AG08396 (cell line): Measurements from ENCODE around the gene ASMTL.
A peak's percentile ranks its signal among the peaks of the same experiment; 100 is the strongest.
"Not testable (repeated sequence)": the region's sequence is repeated elsewhere in the genome, so short reads cannot be mapped to it uniquely, and the experiment has no call there.

Experiments used
- DNase-seq: peaks from one replicate; pipeline ENCODE4 v3.0.0; 2012; ENCODE audit warnings: low spot score, mixed read lengths

Gene ASMTL

DNA sequence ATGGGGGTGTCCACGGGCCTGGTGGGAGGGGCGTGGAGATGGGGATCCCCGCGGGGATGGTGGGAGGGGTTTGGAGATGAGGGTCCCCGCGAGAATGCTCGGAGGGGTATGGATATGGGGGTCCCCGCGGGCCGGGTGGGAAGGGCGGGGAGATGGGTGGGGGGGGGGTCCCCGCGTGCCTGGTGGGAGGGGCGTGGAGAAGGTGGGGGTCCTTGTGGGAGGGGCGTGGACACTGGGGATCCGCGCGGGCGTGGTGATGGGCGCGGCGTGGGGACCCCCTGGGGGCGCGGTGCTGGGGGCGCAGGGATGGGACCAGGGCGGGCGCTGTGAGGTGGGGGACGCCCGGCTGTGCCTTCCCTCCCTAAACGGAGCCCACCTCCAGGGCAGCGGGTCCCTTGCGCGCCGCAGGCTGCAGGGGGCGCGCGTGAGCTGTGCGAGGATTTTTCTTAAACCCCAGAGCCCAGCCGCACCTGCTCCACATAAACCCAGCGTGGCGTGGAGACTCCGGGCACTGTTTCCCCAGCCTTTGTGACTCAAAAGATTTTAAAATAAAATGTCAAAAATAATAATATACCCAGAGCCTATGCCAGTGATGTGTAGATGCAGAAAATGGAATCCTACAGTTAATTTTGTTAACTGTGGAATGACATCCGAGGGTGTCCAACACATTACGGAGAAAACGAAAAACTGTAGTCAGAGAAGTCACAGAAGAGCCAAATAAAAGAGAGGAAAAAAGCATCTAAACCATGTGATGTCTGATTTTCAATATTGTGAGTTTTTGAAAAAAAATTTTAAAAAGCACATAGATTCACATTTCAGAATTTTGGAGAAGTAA, 1.5 kb upstream of the ASMTL start:
- peak; percentile 87 for DNase-seq

DNA sequence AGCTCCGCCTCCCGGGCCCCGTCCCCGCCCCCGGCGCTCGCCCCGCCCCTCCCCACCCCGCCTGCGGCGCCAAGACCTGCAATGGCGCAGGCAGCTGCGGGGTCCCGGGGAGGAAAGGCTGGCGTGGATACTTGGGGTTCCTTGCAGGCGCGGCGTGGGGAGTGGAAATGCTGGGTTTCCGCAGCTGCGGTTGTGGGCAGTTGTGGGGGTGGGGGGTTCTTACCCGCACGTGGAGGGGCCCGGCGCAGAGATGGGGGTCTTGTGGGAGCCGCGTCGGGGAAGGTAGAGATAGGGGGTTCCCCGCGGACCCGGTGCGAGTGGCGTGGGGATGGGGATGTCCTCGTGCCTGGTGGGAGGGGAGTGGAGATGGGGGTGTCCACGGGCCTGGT, 680 bp upstream of the ASMTL start:
- peak; percentile 65 for DNase-seq

DNA sequence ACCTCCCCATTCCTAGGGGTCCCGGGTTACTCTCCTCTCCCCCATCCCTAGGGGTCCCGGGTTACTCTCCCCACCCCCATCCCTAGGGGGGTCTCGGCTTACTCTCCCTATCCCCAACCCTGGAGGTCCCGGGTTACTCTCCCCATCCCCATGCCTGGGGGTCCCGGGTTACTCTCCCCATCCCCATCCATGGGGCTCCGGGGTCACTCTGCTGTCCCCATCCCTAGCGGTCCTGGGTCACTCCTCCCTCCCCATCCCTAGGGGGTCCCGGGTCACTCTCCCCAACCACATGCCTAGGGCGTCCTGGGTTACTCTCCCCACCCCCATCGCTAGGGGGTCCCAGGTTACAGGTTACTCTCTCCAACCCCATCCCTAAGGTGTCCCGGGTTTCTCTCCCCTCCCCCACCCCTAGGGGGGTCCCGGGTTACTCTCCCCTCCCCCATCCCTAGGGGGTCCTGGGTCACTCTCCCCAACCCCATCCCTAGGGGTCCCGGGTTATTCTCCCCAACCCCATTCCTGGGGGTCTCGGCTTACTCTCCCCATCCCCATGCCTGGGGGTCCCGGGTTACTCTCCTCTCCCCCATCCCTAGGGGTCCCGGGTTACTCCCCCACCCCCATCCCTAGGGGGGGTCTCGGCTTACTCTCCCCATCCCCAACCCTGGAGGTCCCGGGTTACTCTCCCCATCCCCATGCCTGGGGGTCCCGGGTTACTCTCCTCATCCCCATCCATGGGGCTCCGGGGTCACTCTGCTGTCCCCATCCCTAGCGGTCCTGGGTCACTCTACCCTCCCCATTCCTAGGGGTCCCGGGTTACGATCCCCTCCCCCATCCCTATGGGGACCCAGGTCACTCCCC, 821 bp downstream of the ASMTL start:
- DNase-seq: no peak

DNA sequence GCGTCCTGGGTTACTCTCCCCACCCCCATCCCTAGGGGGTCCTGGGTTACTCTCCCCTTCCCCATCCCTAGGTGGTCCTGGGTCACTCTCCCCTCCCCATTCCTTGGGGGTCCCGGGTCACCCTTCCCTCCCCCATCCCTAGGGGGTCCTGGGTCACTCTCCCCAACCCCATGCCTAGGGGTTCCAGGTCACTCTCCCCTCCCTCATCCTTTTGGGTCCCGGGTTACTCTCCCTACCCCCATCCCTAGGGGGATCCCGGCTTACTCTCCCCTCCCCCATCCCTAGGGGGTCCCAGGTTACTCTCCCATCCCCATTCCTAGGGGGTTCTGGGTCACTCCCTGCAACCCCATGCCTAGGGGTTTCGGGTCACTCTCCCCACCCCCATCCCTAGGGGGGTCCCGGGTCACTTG, 1.5 kb downstream of the ASMTL start:
- no peak for DNase-seq

DNA sequence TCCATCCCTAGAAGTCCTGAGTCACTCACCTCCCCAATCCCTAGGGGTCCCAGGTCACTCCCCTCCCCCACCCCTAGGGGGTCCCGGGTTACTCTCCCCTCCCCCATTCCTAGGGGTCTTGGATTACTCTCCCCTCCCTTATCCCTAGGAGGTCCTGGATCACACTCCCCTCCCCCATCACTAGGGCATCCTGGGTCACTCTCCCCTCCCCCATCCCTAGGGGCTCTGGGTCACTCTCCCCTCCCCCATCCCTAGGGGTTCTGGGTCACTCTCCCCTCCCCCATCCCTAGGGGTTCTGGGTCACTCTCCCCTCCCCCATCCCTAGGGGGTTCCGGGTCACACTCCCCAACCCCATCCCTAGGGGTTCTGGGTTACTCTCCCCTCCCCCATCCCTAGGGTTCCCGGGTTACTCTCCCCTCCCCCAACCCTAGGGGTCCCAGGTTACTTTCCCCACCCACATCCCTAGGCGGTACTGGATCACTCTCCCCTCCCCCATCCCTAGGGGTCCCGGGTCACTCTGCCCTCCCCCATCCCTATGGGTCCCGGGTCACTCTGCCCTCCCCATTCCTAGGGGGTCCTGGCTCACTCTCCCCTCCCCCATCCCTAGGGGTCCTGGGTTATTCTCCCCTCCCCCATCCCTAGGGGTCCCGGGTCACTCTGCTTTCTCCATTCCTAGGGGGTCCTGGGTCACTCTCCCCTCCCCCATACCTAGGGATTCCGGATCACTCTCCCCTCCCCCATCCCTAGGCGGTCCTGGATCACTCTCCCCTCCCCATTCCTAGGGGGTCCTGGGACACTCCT, 2.1 kb downstream of the ASMTL start:
- no peak for DNase-seq

DNA sequence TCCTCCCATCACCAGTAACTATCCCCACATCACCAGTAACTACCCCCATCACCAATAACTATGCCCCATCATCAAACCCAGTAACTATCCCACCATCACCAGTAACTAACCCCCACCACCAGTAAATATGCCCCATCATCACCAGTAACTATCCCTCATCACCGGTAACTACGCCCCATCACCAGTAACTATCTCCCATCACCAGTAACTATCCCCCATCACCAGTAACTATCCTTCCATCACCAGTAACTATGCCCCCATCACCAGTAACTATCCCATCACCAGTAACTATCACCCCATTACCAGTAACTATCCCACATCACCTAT, 2.9 kb downstream of the ASMTL start:
- DNase-seq: no peak

DNA sequence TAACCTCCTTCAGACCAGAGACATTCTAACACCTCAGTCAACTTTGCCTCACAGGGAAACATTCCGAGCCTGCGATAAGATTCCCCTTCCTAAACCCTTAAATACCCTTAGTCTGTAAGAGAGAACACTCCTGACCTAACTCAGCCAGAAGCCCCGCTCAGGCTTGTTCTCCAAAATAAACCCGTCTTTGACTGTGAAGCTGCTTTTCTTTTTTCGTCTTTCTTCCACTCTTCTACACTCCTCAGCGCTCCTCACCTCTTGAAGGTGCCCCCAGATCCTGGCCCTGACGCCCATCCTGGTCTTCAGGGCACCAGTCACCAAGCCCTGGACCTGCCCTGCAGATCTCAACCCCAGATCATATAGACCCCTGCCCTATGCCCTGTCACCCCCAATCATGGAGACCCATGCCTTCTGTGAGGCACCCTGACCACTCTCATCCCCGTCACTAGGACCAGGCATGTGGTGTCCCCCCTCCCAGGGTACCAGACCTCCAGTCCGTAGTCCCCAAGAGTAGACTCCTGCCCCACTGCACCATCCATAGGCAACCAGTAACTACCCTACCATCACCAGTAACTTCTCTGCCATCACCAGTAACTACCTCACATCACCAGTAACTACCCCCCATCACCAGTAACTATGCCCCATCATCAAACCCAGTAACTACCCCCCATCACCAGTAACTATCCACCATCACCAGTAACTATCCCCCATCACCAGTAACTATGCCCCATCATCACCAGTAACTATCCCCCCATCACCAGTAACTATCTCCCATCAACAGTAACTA, 3.5 kb downstream of the ASMTL start:
- DNase-seq: no peak

DNA sequence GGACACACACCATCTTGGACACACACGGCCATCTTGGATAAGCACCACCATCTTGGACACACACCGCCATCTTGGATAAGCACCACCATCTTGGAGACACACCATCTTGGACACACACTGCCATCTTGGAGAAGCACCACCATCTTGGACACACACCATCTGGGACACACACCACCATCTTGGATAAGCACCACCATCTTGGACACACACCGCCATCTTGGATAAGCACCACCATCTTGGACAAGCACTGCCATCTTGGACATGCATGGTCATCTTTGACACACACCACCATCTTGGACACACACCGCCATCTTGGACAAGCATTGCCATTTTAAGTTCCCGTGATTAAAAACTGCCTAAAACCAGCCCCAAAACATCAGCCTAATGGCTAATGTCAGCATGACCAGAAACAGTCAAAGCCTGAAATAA, 4.1 kb downstream of the ASMTL start:
- DNase-seq: not testable (repeated sequence)

DNA sequence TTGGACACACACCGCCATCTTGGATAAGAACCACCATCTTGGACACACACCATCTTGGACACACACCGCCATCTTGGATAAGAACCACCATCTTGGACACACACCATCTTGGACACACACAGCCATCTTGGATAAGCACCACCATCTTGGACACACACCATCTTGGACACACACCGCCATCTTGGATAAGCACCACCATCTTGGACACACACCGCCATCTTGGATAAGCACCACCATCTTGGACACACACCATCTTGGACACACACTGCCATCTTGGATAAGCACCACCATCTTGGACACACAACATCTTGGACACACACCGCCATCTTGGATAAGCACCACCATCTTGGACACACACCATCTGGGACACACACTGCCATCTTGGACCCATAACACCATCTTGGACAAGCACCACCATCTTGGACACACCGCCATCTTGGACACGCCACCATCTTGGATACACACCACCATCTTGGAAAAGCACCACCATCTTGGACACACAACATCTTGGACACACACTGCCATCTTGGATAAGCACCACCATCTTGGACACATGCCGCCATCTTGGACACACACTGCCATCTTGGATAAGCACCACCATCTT, 4.6 kb downstream of the ASMTL start:
- DNase-seq: not testable (repeated sequence)

DNA sequence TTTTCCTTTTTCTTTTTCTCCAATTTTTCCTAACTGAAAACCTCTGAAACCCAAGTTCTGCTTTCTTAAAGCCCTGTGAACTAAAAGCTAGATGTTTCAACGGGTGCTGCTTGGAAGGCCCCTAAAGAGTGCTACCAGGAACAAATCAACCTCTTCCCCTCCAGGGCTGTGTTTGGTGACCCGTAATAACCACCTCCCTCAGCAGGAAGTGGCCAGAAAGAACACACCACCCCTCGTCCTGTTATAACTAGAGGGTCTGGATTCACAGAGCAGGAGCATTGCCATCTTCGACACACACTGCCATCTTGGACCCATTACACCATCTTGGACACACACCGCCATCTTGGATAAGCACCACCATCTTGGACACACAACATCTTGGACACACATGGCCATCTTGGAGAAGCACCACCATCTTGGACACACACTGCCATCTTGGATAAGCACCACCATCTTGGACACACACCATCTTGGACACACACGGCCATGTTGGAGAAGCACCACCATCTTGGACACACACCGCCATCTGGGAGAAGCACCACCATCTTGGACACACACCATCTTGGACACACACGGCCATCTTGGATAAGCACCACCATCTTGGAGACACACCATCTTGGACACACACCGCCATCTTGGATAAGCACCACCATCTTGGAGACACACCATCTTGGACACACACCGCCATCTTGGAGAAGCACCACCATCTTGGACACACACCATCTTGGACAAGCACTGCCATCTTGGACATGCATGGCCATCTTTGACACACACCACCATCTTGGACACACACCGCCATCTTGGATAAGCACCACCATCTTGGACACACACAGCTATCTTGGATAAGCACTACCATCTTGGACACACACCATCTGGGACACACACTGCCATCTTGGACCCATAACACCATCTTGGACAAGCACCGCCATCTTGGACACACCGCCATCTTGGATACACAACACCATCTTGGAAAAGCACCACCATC, 5.4 kb downstream of the ASMTL start:
- not testable (repeated sequence) for DNase-seq

DNA sequence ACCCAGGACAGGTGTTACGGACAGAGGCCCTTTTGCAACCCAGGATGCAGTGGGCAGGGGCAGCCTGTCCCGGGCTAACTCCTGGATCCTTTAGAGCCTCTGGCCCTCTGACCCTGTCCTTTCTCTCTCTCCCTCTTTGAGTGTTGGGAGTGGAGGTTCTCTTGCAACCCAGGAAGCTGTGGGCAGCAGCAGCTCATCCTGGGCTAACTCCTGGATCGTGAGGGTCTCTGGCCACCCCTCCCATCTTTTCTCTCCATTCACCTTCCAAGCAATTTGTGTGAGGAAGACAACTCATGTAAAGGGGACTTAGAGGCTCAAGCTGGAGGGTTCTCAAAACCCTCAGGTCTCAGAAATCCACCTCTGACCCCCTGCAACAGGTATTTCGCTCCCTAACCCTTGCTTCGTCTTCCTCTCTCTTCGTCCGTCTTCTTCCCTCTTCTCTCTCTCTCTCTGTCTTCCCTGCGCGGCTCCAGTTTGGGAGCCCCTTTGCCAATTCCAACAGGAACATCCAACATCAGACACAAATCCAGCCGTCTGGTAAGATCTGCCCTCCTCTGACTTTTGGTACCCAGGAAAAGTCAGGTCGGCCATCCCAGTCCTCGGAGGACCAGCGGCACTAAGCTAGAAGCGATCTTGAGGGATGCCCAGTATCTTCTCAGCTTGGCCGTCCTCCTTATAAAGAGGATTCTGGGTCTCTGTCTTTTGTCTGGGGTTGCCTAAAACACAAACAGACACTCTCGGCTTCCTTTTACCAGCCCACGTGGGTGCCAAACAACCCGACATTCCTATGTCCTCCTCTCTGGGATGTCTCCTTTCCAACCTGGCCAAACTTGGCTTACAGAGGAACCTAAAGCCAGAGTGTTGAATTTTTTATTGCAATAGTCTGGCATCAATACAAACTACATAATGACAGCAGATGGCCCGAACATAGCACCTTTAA, 7.9 kb downstream of the ASMTL start:
- no peak for DNase-seq

DNA sequence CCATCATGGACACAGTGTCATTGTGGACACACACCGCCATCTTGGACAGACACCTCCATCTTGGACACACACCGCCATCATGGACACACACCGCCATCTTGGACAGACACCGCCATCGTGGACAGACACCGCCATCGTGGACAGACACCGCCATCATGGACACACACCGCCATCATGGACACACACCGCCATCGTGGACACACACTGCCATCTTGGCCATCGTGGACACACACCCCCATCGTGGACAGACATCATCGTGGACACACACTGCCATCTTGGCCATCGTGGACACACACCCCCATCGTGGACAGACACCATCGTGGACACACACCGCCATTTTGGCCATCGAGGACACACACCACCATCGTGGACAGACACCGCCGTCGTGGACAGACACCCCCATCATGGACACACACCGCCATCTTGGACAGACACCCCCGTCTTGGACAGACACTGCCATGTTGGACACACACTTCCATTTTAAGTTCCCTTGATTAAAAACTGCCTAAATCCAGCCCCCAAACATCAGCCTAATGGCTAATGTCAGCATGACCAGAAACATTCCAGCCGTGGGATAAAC, 9.1 kb downstream of the ASMTL start:
- DNase-seq: no peak

DNA sequence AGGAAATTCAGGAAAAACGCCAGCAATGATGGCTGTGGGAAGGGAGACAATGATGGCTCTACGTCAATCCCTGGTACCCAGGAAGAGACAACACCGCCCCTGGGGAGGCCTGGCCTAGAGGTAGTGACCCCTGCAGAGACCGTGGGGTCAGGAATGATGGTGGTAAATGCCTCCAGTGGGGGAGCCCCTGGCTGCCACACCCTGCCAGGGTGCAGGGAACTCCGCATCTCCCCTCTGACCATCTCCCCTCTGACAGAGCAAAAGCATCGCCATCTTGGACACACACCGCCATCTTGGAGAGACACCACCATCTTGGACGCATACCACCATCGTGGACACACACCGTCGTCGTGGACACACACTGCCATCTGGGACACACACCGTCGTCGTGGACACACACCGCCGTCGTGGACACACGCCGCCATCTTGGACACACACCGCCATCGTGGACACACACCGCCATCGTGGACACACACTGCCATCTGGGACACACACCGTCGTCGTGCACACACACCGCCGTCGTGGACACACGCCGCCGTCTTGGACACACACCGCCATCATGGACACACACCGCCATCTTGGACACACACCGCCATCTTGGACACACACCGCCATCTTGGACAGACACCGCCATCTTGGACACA, 9.9 kb downstream of the ASMTL start:
- DNase-seq: no peak

DNA sequence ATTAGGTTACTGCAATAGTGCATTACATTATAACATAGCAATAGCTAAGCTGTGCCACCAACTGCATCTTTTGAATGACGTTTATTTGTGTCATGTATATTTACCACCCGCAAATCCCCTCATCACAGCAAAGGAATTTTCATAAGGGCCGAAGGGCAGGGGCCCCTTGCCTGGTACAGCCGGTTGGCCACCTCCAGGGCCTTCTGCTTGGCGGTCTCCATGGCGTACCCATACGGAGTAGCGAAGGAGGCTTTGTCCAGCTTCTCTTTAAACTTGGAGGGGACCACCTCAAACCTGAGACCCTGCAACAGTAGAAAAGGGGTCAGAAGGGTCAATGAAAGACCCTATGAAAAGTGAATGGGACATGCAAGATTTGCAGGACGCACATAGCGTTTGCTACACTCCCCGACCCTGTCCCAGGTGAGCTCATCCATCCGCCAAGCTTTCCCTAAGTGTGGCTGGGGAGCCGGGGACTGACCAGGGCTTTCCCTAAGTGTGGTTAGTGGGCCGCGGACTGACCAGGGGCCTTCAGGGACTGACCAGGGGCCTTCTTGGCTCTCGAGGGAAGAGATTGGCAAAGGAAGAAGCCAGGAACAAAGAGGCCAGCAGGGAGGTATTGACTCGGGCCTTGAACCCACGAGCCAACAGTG, 10.6 kb downstream of the ASMTL start:
- no peak for DNase-seq

DNA sequence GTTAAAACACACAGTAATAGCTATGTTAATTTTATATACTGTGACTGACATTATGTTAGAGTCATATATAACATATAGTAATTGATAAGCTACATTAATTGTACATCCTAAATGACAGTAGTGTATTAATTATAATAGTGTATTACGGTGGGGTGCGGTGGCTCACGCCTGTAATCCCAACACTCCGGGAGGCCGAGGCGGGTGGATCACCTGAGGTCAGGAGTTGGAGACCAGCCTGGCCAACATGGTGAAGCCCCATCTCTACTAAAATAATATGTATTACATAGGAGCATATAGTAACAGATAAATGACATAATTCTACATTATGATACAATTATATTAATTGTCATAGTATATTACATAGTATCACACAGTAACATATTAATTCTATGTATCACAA, 12.2 kb downstream of the ASMTL start:
- no peak for DNase-seq

DNA sequence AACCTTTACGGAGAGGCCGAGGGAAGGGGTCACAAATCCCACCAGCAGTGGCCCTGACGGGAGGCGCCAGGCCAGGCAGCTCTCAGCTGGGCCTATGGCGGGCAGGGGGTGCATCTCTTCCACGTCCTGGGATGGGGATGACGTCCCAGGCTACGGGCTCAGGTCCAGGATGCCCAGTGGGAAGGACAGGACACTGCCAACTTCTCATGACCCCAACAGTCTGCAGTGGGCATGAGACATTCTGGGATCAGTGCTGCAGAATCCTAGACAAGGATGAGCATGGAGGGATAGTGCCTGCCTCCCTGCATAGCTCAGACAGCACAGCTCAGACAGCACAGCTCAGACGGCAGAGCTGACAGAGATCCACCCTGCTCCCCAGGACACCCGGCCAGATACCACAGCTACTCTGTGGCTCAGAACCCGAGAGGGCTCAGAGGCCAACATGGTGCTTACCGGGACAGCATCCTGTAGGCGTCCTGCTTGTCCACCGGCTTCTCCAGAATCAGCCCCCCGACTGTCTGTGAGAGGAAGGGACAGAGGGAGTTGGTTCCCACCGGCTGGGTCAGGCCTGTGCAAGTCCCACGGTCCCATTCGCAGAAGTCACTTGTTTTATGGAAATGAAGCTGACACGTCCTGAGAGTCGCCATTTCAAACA, 17.3 kb downstream of the ASMTL start:
- no peak for DNase-seq

DNA sequence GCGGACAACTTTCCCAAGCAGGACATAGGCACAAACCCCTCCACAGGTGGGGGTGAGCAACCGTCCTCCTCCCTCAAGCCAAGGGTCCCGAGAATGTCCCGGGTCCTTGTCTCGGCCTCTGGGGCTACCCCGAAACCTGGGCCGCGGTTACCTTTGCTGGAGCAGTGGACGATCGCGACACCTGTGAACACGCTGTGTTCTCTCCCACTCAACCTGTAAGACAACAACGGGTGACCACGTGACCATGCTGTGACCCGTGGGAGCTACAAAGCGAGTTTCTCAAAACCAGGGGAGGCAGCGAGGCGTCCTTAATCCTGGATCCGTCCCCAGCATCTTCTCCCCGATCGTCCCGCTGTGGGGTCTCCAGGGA, 17.9 kb downstream of the ASMTL start:
- DNase-seq: no peak
